Endothelial cell of umbilical vein (primary cell): ENCODE measurements around the gene AP2A2. TPM values are rescaled to one million over a fixed set of nuclear protein-coding genes. Genes with fewer than 3 reads are reported as not detected.

ENCODE experiments used
- BruUV-seq: library from RNA; stranded (reverse); fragments of 400-500 nt; replicated peaks from 2 replicates; lab custom pipeline; 2021; lab: Mats Ljungman, UMichigan
- CTCF ChIA-PET: fragments of 300-600, 350-600 bp; sonication (Branson Sonifier 250); formaldehyde crosslinking; loops from one replicate; lab custom pipeline; 2021; ENCODE audit warnings: antibody characterized with exemption, inconsistent platforms; lab: Charles Lee
- POLR2A ChIA-PET: fragments of 300-600, 350-600 bp; sonication (Branson Sonifier 250); formaldehyde crosslinking; loops from one replicate; lab custom pipeline; 2021; ENCODE audit warnings: antibody characterized with exemption, inconsistent platforms; lab: Charles Lee
- DNase-seq: peaks from one replicate; pipeline ENCODE4 v3.0.0-alpha.2; 2011; ENCODE audit warnings: low read depth, low spot score
- FAIRE-seq: peaks from 2 replicates; lab custom pipeline; 2011; peaks lifted over from hg19 to GRCh38; lab: Jason Lieb, UNC
- H2AFZ ChIP-seq: 2 replicates; pipeline ENCODE4 v1.6.0; 2012; ENCODE audit warnings: low read depth, low read length, control low read depth, inconsistent platforms
- H3K27ac ChIP-seq: 2 replicates; pipeline ENCODE4 v1.5.1; 2011; ENCODE audit warnings: low read depth, mild to moderate bottlenecking, control low read depth, low read length, moderate library complexity; ENCODE audit not compliant: insufficient read depth
- H3K27me3 ChIP-seq, 2 experiments: 2 replicates each; pipeline versions ENCODE4 v1.6.0 to v1.6.1; 2011; ENCODE audit warnings: low read length in 2 of 2, mixed read lengths in 1 of 2; ENCODE audit not compliant: control insufficient read depth in 2 of 2, insufficient read depth in 2 of 2
- H3K36me3 ChIP-seq, 2 experiments: 2 replicates in 1 of 2; 3 replicates in 1 of 2; pipeline ENCODE4 v1.5.1; 2011; ENCODE audit warnings: low read length in 2 of 2, mild to moderate bottlenecking in 1 of 2, moderate library complexity in 1 of 2; ENCODE audit not compliant: control insufficient read depth in 2 of 2, insufficient read depth in 2 of 2; ENCODE audit errors: extremely low read depth in 1 of 2
- H3K4me1 ChIP-seq: 3 replicates; pipeline ENCODE4 v1.5.1; 2011; ENCODE audit warnings: mild to moderate bottlenecking, low read length; ENCODE audit not compliant: control insufficient read depth, insufficient read depth; ENCODE audit errors: extremely low read depth
- H3K4me2 ChIP-seq: 2 replicates; pipeline ENCODE4 v1.6.1; 2011; ENCODE audit warnings: low read length, control low read depth, mixed read lengths; ENCODE audit not compliant: insufficient read depth
- H3K4me3 ChIP-seq, 3 experiments: fragments of 200-600 bp in 1 of 3; sonication (generic), shearing (Covaris generic) in 1 of 3; replicated peaks in 1 of 3; 2 replicates each; pipeline ENCODE4 v1.5.1; 2011 to 2016; ENCODE audit warnings: control low read depth in 3 of 3, low read length in 3 of 3, mild to moderate bottlenecking in 2 of 3, inconsistent platforms in 1 of 3, low read depth in 1 of 3, moderate library complexity in 1 of 3; ENCODE audit not compliant: insufficient read depth in 1 of 3
- H3K79me2 ChIP-seq: 2 replicates; pipeline ENCODE4 v1.6.0; 2012; ENCODE audit warnings: low read length, inconsistent platforms; ENCODE audit not compliant: control insufficient read depth, insufficient read depth
- H3K9ac ChIP-seq: replicated peaks from 2 replicates; pipeline ENCODE3; 2011; ENCODE audit warnings: low read length, control low read depth; ENCODE audit not compliant: insufficient read depth; ENCODE audit errors: extremely low read depth
- H3K9me1 ChIP-seq: replicated peaks from 3 replicates; pipeline ENCODE4 v1.6.0; 2011; ENCODE audit warnings: mild to moderate bottlenecking, low read length; ENCODE audit not compliant: control insufficient read depth, insufficient read depth; ENCODE audit errors: extremely low read depth
- H3K9me3 ChIP-seq: replicated peaks from 2 replicates; pipeline ENCODE4 v1.5.1; 2012; ENCODE audit warnings: low read length, inconsistent platforms; ENCODE audit not compliant: control insufficient read depth, insufficient read depth
- H4K20me1 ChIP-seq: replicated peaks from 2 replicates; pipeline ENCODE3; 2011; ENCODE audit warnings: mild to moderate bottlenecking, low read length; ENCODE audit not compliant: control insufficient read depth, insufficient read depth; ENCODE audit errors: extremely low read depth
- CTCF ChIP-seq, 2 donors: IDR thresholded peaks; 1 replicate in 1 of 2; 2 replicates in 1 of 2; pipeline ENCODE4 v1.5.1; 2011; ENCODE audit warnings: low read length in 2 of 2, mild to moderate bottlenecking in 2 of 2, moderate library complexity in 2 of 2, control low read depth in 1 of 2, inconsistent platforms in 1 of 2, low read depth in 1 of 2; ENCODE audit not compliant: insufficient read depth in 1 of 2; ENCODE audit errors: extremely low read depth in 1 of 2
- EZH2 ChIP-seq: IDR thresholded peaks from 2 replicates; pipeline ENCODE4 v1.6.1; 2012; ENCODE audit warnings: borderline replicate concordance, low read depth, mild to moderate bottlenecking, moderate library complexity, low read length, inconsistent platforms; ENCODE audit not compliant: severe bottlenecking
- FOS ChIP-seq: IDR thresholded peaks from 2 replicates; pipeline ENCODE4 v1.6.1; 2011; ENCODE audit warnings: mild to moderate bottlenecking, low read length, moderate library complexity, borderline replicate concordance; ENCODE audit not compliant: insufficient read depth
- GATA2 ChIP-seq: IDR thresholded peaks from 2 replicates; pipeline ENCODE4 v1.7.0; 2011; ENCODE audit warnings: low read depth, mild to moderate bottlenecking, moderate library complexity, mixed read lengths, low read length; ENCODE audit not compliant: insufficient read length, insufficient read depth
- JUN ChIP-seq: IDR thresholded peaks from 2 replicates; pipeline ENCODE4 v1.6.1; 2011; ENCODE audit warnings: borderline replicate concordance, low read depth; ENCODE audit not compliant: insufficient read length, insufficient read depth
- MAX ChIP-seq: IDR thresholded peaks from 2 replicates; pipeline ENCODE4 v1.6.1; 2011; ENCODE audit not compliant: insufficient read depth, insufficient read length
- MYC ChIP-seq: IDR thresholded peaks from one replicate; pipeline ENCODE4 v1.6.1; 2011; ENCODE audit warnings: mild to moderate bottlenecking, low read depth, low read length
- POLR2A ChIP-seq: IDR thresholded peaks from 2 replicates; pipeline ENCODE4 v1.6.1; 2012; ENCODE audit warnings: low read depth, mild to moderate bottlenecking, control low read depth, low read length
- POLR2AphosphoS5 ChIP-seq: IDR thresholded peaks from 2 replicates; pipeline ENCODE4 v1.6.1; 2012; ENCODE audit warnings: low read depth, mild to moderate bottlenecking, control low read depth, low read length, moderate library complexity; ENCODE audit not compliant: insufficient read depth
- dilution Hi-C: fragments of 300-500 bp; cut with MboI; formaldehyde crosslinking; loops from one replicate; pipeline ENCODE4 v1.15.0; 2019; ENCODE audit warnings: low sequenced_read_pairs; ENCODE audit not compliant: extremely low pct_ligation_motif_present
- intact Hi-C: fragments of 100-400 bp; cut with micrococcal nuclease; formaldehyde crosslinking; loops from one replicate; pipeline ENCODE4 v1.10.0; 2022
- polyA plus RNA-seq, 4 experiments: library from polyadenylated mRNA; depleted of rRNA in 3 of 4; stranded (reverse) in 3 of 4; unstranded in 1 of 4; fragments of >200 nt; gene quantifications; 2 replicates each; pipeline versions ENCODE4 v1.2.1 to v1.2.3, GENCODE V29; 2011 to 2012; ENCODE audit warnings: missing spikeins in 1 of 4
- total RNA-seq: library from RNA; stranded (reverse); gene quantifications from 2 replicates; pipeline ENCODE4 v1.2.3, GENCODE V29; 2021

AP2A2 gene
- total and polyA plus RNA-seq, 2 donors (not counting 3 experiments of a cell fraction or from before 2014, with no cell fraction given) = 89.5 to 92.6 TPM

- Histone ChIP-seq H3K27ac (no peak overlapping the region), H3K4me3 (no peak overlapping the region), H4K20me1 (no peaks in the 10 kb centered on the region), H3K9me3 (no peaks in the 10 kb centered on the region), H3K36me3 (no peaks in the 10 kb centered on the region), H3K4me2 (no peak overlapping the region), H3K27me3 (no peaks in the 10 kb centered on the region), H3K79me2 (peaks cover 17% of the 10 kb centered on the region), H2AFZ (peak overlapping the region; percentile 69), H3K4me1 (peaks cover 8% of the 10 kb centered on the region), H3K9me1 (no peaks in the 10 kb centered on the region), H3K9ac (no peak overlapping the region)
- intact Hi-C loops = loop anchor here (2.0 to 5.0 kb wide), 3 partner anchors 13 to 140 kb away; partner anchors contain the start of gene AP2A2
- peak; percentile 70 for FAIRE-seq
- dilution Hi-C loops = no loop called here
- ChIA-PET POLR2A (no interaction called here), CTCF (interaction anchor here (1.0 to 1.8 kb wide), 2 partner anchors 13 to 14 kb away, joined by 3 to 9 read pairs; no protein-coding TSS in a partner anchor)
- no TSS peak for BruUV-seq
- DNase-seq = no peak
- TF ChIP-seq GATA2 = no peak
- no peak for TF ChIP-seq EZH2
- no peak for TF ChIP-seq MYC
- no peak for TF ChIP-seq JUN
- no peak for TF ChIP-seq POLR2AphosphoS5
- TF ChIP-seq MAX = no peak
- TF ChIP-seq POLR2A = no peak
- no peak for TF ChIP-seq CTCF (IDR thresholded peaks at IDR 0.05; ENCODE audit: extremely low read depth in 1 of 2, insufficient read depth in 1 of 2, low read depth in 1 of 2, low read length in 2 of 2)
- TF ChIP-seq FOS = no peak
Measured at GRCh38 chr11:911890-912219, 13.8 kb upstream of the AP2A2 start.
